Fibroblast of the aortic adventitia (primary cell): ENCODE measurements around the gene AFTPH. TPM values are rescaled to one million over a fixed set of nuclear protein-coding genes. Genes with fewer than 3 reads are reported as not detected.
A peak's percentile ranks its signal among the peaks of the same experiment; 100 is the strongest.

Experiments used
- DNase-seq: peaks from one replicate; pipeline ENCODE4 v3.0.0-alpha.2; 2010; ENCODE audit warnings: low read depth
- H3K4me3 ChIP-seq: 2 replicates; pipeline ENCODE4 v1.5.1; 2011; ENCODE audit warnings: low read depth, mild to moderate bottlenecking, control low read depth, low read length, moderate library complexity
- CTCF ChIP-seq: IDR thresholded peaks from 2 replicates; pipeline ENCODE4 v1.5.1; 2011; ENCODE audit warnings: mild to moderate bottlenecking, low read length, control low read depth, inconsistent platforms; ENCODE audit not compliant: insufficient read depth
- total RNA-seq: library from RNA; depleted of rRNA; stranded (reverse); fragments of >200 nt; gene quantifications from 2 replicates; pipeline ENCODE4 v1.2.3, GENCODE V29; 2012; ENCODE audit warnings: low replicate concordance

The AFTPH gene
- total RNA-seq, 1 donor = 23.6 TPM

GRCh38 chr2:64591188-64591587 is 67.1 kb downstream of the AFTPH start:
- no peak for TF ChIP-seq CTCF
- no peak overlapping the region for H3K4me3 ChIP-seq
- no peak for DNase-seq

- no peak for TF ChIP-seq CTCF
- no peak overlapping the region for H3K4me3 ChIP-seq
- peak; percentile 52 for DNase-seq
These were observed 69.0 kb downstream of the AFTPH start for GRCh38 chr2:64593035-64593655.

GRCh38 chr2:64594226-64594989 is 70.3 kb downstream of the AFTPH start:
- no peak overlapping the region for H3K4me3 ChIP-seq
- DNase-seq = peak; percentile 50
- TF ChIP-seq CTCF = no peak

GRCh38 chr2:64595397-64596176 is 71.5 kb downstream of the AFTPH start:
- peak; percentile 69 for DNase-seq
- peak; percentile 58 for TF ChIP-seq CTCF

GRCh38 chr2:64598226-64598625 is 74.1 kb downstream of the AFTPH start:
- no peak for TF ChIP-seq CTCF
- no peak for DNase-seq

More at GRCh38 chr2:64595397-64596176, 71.5 kb downstream of the AFTPH start:
- no peak overlapping the region for H3K4me3 ChIP-seq

GRCh38 chr2:64599469-64599868 is 75.3 kb downstream of the AFTPH start:
- no peak for TF ChIP-seq CTCF
- H3K4me3 ChIP-seq = no peak overlapping the region
- DNase-seq = no peak

More at GRCh38 chr2:64598226-64598625, 74.1 kb downstream of the AFTPH start:
- no peak overlapping the region for H3K4me3 ChIP-seq
